SK-N-SH treated with all-trans-retinoic acid at 6 μM for 48 hours (cell line): ENCODE results near the gene TTBK2.

Experiments used
- ARNTL ChIP-seq: fragments of 450-650 bp; formaldehyde crosslinking; IDR thresholded peaks from 2 replicates; pipeline ENCODE4 v1.5.0; 2020; ENCODE audit warnings: low read depth, mild to moderate bottlenecking, moderate library complexity, borderline replicate concordance
- ESRRG ChIP-seq: fragments of 250-450 bp; sonication (Bioruptor Pico); IDR thresholded peaks from 2 replicates; pipeline ENCODE4 v1.6.1; 2021; ENCODE audit warnings: mild to moderate bottlenecking
- GLIS3 ChIP-seq: fragments of 250-450 bp; sonication (Bioruptor Pico); IDR thresholded peaks from 2 replicates; pipeline ENCODE4 v1.5.0; 2020; ENCODE audit warnings: mild to moderate bottlenecking, moderate library complexity
- PATZ1 ChIP-seq: fragments of 250-450 bp; sonication (Bioruptor Pico); IDR thresholded peaks from 2 replicates; pipeline ENCODE4 v1.8.0; 2020; ENCODE audit warnings: mild to moderate bottlenecking, moderate library complexity, borderline replicate concordance
- POU6F1 ChIP-seq: fragments of 250-450 bp; sonication (Bioruptor Pico); IDR thresholded peaks from 2 replicates; pipeline ENCODE4 v1.8.0; 2021; ENCODE audit warnings: low read depth, mild to moderate bottlenecking, moderate library complexity, borderline replicate concordance
- TOX ChIP-seq: fragments of 250-450 bp; sonication (Bioruptor Pico); IDR thresholded peaks from 2 replicates; pipeline ENCODE4 v1.8.0; 2021; ENCODE audit warnings: mild to moderate bottlenecking, moderate library complexity, borderline replicate concordance

GRCh38 chr15:42772901-42773300 is 147.7 kb downstream of the TTBK2 start:
- TF ChIP-seq ESRRG (CRISPR knock-in tag) = no peak
- TF ChIP-seq PATZ1 = no peak
- TF ChIP-seq POU6F1 (CRISPR knock-in tag) = no peak
- no peak for TF ChIP-seq GLIS3 (CRISPR knock-in tag)
- no peak for TF ChIP-seq ARNTL (CRISPR knock-in tag)
- TF ChIP-seq TOX = no peak
